HG03432 (cell line): ENCODE data around the gene OPALIN.
A peak's percentile ranks its signal among the peaks of the same experiment; 100 is the strongest.
"Not testable (repeated sequence)": the region's sequence is repeated elsewhere in the genome, so short reads cannot be mapped to it uniquely, and the experiment has no call there.

Experiments
- ATAC-seq: cut with Tn5 transposase; IDR thresholded peaks from one replicate; pipeline ENCODE4 v1.9.1; 2021; ENCODE audit warnings: mild to moderate bottlenecking, moderate library complexity; ENCODE audit not compliant: unreplicated experiment

Gene OPALIN

GRCh38 chr10:96339956-96340904 lies 18.6 kb downstream of the OPALIN start:
- ATAC-seq: peak; percentile 74

GRCh38 chr10:96339383-96339782 lies 19.4 kb downstream of the OPALIN start:
- no peak for ATAC-seq

GRCh38 chr10:96338279-96338925 lies 20.4 kb downstream of the OPALIN start:
- no peak for ATAC-seq

GRCh38 chr10:96337106-96337505 lies 21.7 kb downstream of the OPALIN start:
- no peak for ATAC-seq

- no peak for ATAC-seq
Observed at GRCh38 chr10:96334616-96335526, 23.9 kb downstream of the OPALIN start.

- ATAC-seq: no peak
Observed at GRCh38 chr10:96333101-96333500, 25.7 kb downstream of the OPALIN start.

GRCh38 chr10:96327462-96327861 lies 31.3 kb downstream of the OPALIN start:
- ATAC-seq: no peak

GRCh38 chr10:96325719-96326373 lies 33.0 kb downstream of the OPALIN start:
- peak; percentile 98 for ATAC-seq

- no peak for ATAC-seq
Observed at GRCh38 chr10:96324447-96324846, 34.4 kb downstream of the OPALIN start.

GRCh38 chr10:96322275-96322674 lies 36.5 kb downstream of the OPALIN start:
- no peak for ATAC-seq

- ATAC-seq: no peak
Observed at GRCh38 chr10:96321822-96322221, 37.0 kb downstream of the OPALIN start.

GRCh38 chr10:96319754-96320474 lies 38.9 kb downstream of the OPALIN start:
- ATAC-seq: no peak

GRCh38 chr10:96317067-96317833 lies 41.6 kb downstream of the OPALIN start:
- ATAC-seq: no peak

GRCh38 chr10:96313344-96313743 lies 45.5 kb downstream of the OPALIN start:
- ATAC-seq: no peak

- ATAC-seq: no peak
Observed at GRCh38 chr10:96311180-96311715, 47.6 kb downstream of the OPALIN start.

GRCh38 chr10:96310321-96310669 lies 48.5 kb downstream of the OPALIN start:
- ATAC-seq: no peak

- no peak for ATAC-seq
Observed at GRCh38 chr10:96309628-96310320, 49.0 kb downstream of the OPALIN start.

- not testable (repeated sequence) for ATAC-seq
Observed at GRCh38 chr10:96308854-96309253, 49.9 kb downstream of the OPALIN start.
